Right lobe of liver (tissue), 4 donors: ENCODE data around the gene SPNS2.

Experiments
- CTCF ChIP-seq, 4 donors: fragments of 200-600 bp in 3 of 4; fragments of 450-650 bp in 1 of 4; IDR thresholded peaks; one replicate each; pipeline versions ENCODE4 v1.5.1 to v1.8.0; 2016 to 2022; ENCODE audit warnings: antibody characterized with exemption in 4 of 4, mild to moderate bottlenecking in 2 of 4
- POLR2A ChIP-seq: fragments of 450-650 bp; IDR thresholded peaks from one replicate; pipeline ENCODE4 v1.6.1; 2017; ENCODE audit warnings: antibody characterized with exemption, mild to moderate bottlenecking
- donor health status: DM: no; HTN: no; CAD: no.
- donor health status: DM: no; HTN: no; CAD: no.
- donor health status: DM: no; HTN: yes; CAD: no.

- TF ChIP-seq POLR2A, result no peak
- TF ChIP-seq CTCF (IDR thresholded peaks at IDR 0.05), result no peak
These were observed 61.3 kb downstream of the SPNS2 start for GRCh38 chr17:4559966-4560365.
